HK-2 (cell line): ENCODE measurements around the gene RPLP2.

Experiments used
- DNase-seq: peaks from one replicate; pipeline ENCODE4 v3.0.0-alpha.2; 2018; ENCODE audit not compliant: unreplicated experiment

RPLP2 gene

DNA sequence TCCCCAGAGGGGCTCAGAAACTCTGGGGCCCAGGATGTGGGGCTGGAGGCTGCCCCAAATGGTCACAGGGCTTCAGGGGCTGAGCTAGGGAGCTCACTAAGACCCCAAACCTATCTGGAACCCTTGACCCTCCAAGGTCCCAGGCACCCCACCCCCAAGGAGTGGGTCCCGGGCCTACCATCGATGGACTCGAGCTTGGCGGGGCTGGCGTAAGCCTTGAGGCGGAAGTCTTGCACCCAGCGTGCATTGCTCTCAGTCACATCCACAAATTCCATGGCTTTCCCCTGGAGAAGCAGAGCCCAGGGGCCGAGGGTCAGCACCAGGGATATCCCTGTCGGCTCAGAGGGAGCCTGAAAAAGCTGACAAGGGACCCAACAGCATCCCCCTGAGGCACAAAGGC lies 35.9 kb upstream of the RPLP2 start:
- no peak for DNase-seq

DNA sequence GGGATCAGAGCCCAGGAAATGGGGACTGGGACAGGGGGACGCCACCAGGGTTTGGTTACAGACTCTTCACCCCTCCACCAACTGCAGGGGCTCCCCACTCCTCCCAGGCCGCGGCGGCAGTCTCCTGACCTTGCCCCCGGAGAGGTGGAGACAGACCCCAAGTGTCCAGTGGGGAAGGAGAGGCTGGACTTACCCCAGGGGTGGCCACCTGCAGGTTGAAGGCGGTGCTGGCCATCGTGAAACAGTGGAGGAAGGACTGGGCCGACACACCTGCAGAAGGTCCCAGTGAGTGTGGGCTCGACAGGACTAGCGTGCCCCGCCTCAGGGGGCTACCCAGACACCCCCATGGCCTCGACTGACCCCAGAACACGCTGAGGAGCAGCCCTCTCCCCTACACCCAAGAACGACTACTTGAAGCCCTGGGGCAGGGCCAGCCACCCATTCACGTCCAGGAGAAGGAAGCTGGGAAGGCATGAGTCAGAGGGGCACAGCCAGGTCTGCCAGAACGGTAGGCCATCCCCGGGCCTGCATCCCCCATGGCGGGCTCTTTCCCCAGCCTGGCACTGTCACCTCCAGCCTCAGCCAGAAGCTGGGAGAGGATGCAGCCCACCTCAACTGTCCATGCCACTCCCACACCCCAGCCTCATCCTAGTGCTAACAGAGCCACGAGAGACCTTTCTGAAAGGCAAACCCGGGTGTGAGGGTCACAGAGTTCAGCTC lies 34.7 kb upstream of the RPLP2 start:
- DNase-seq = no peak

DNA sequence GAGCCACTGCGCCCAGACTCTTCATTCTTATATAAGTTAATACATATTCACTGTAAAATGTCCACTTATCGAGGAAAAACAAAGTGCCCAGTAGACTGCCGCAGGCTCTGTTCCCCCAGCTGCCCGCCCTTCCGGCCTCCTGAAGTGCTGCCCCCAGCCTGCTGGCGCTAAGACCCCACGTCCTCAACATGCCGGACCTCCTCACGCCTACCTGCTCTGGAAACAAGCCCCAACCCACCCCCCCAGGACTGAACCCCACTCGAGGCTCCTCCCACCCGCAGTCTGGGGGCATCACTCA lies 33.6 kb upstream of the RPLP2 start:
- DNase-seq = no peak

DNA sequence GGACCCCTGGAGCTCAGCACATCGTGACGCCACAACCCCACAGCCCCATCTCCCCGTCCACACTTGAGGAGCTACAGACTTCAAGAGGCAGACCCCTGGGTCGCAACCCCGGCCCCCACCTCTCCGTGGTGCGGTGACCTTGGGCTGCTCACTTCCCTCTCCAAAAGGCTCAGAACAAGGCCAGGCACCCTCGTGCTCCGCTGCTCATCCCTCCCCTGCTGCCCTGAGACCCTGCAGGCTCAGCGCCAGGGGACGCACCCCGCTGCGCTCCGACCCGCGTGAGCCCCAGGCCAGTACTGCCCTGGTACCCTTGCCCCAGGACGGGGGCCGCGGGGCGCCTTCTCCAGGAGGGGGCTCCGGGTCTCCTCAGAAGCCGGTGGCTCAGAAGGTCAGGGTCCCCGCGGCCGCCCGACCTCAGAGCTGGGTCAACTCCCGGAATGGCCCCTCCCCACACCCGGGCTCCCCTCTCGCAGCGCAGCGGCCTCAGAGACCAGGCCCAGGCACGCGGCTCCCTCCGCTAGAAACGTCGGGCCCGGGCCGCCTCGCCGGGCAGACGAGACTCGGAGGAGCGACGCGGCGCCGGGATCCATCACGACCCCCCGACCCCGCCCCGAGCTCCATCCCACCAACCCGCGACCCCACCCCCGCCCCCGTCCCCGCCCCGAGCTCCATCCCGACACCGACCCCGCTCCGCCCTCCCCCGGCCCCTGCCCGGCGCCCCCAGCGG lies 33.0 kb upstream of the RPLP2 start:
- no peak for DNase-seq

DNA sequence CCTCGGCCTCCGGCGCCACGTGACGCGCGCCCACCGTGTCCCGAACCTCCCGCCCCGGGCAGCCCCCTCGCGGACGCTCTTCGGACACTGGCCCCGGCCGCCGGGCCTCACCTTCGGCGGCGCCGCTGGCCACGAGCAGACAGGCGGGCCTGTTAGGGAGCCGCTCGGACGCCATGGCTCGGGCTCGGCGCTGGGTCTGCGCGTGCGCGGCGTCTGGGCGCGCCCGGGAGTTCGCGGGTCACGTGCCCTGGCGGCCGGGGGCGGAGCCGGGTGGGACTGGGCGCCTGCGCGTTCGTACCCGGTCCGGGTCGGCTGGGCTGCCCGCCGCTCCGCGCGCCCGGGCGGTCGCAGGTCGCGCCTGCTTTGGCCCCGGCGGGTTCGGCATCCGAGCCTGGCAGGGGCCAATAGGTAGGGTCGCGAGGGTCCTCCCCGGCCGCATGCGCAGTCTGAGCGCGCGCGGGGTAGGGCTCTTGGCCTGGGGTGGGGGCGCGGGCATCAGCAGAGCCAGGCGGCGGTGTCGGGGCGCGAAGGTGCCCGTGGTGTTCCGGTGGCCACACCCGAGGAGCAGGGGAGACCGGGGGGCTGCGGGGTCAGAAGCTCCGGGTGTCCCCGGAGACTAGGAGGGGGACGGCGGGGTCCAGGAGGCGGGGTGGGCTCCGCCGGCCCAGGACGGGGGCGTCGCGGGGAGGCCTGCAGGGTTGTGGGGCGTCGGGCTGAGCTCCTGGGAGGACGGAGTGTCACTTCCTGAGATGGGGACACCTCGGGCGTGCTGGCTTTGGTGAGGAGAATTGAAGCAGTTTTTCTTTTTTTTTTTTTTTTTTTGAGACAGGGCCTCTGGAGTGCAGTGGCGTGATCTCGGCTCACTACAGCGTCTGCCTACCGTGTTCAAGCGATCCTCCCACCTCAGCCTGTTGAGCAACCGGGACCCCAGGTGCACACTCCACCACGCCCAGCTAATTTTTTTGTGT lies 32.2 kb upstream of the RPLP2 start, which contains the start of gene GATD1:
Gene GATD1 (minus strand): TSS at position 200 of the 968 bp plus-strand sequence. CDS start 25 bp downstream, at position 175.
- peak; percentile 85 for DNase-seq

DNA sequence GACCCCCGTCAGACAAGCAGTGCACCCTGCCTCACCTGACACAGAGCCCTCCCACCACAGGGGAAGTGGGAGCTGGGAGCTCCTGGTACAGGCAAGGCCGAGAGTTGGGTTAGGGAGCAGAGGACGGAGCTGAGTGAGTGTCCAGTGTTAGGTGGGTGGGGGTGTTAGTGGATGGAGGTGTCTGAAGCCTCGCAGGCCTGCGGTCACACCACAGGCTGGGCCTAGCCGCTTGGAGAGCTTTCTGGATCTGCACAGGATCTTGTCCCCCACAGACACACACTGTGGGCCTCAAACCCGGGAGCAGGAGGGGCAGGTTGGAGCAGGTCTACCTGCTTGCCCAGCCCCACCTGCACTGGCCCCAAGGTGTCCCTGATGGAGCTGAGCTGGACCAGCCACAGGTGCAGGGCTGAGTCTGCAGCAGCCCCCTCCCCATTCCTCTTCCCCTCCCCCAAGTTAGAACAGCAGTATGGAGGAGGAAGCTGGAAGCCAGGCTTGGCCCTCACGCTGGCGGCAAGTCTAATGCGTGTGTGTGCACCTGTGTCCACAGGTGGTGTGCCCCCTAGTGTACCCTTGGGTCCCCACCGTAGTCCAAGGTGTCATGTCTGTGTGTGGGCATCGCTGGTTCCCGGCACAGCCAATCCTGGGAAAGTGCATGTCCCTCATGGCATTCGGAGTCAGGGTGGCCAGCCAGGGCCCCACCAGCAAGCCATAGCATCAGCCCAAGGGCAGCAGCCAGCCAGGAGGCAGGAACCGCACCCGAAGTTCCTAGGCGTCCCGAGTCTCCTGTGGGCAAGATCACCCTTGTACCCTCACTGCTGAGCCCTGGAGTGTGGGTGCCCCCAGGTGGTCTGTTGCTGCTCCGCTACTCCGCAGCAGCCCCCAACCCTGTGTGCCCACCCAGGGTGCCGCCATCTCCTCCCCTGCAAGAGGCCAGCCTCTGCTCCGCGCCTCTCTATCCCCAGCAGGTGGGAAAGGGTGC lies 30.5 kb upstream of the RPLP2 start:
- no peak for DNase-seq

DNA sequence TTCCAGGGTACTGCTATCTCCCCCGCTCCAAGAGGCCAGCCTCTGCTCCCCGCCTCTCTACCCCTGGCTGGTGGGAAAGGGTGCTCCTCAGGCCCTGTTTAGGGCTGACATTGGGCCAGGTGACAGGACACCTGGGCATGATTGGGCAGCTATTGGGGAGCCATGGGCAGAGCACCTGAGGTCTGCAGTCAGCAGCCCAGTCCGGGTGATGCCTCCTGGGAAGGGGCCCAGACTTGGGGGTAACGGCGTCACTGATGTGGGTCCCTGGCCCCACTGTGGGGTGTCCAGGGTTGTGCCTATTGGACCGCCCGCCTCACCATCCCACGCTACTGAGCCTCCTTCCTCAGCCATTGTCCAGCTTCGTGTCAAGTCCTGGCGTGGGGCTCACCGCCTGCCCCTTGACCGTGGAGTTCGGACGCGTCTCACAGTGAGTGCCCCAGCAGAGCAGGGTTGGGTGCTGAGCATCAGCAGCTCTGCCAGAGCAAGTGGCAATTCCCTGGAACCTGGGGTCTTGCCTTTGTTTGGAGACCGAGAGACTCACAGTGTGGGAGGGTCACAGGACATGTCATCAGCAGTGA lies 29.7 kb upstream of the RPLP2 start:
- DNase-seq = no peak

DNA sequence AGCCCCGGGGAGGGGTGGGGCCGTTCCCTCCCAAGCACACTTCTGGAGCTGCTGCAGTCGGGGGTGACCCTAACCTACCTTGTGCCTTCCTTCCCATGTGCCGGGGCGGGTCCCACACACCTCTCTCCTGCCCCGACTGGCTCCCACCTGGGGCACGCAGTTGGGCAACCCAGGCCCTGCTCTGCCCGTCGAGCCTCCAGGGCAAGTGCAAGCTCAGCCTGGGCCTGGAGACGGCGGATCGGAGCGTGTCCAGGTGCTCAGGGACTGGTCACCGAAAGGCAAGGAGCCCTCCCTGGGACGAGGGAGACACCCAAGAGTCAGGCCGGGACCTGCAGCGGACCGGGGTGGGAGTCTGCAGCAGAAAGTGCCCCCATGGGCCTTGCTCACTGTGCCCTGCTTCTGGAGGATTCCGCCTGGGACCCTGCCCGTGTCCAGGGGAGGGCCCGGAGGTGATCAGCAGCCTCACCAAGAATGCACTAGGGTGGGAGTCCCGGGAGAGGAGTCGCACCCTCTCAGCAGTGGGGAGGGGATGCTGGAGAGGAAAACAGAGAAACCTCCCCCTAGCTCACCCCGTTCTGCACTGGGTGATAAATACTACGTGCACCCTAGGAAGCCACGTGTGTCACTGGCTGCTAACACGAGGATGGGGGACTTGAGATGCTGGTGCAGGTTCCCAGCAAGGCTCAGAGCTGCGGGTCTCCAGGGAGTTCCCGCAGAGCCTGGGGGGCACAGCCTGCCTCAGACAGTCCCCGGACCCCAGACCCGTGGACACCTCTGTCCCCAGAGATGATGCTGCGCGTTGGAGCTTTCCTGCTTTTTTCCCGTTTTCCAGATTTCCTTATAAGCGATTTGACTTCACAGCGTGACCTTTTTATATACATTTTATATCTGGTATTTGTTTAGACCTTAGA lies 27.2 kb upstream of the RPLP2 start:
- DNase-seq = no peak

DNA sequence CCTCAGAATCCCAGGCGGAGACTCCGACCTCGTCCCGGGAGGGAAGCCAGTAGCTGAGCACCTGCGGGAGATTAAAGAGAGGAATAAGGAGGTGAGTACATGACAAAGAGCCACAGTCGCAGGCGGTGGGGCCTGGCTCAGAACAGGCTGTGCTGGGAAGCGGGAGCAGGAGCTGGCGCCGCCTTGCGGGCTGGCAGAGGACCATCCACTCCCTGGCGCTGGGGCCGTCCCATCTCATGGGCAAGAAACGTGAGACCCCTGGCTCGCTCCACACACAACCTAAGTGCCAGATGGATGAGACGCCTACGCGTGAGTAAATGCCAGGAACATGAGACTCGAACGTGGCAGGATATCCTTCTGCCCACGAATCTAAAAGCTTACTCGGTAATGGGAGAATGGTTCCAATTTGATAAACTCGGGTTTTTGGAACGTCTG lies 26.2 kb upstream of the RPLP2 start:
- DNase-seq = no peak

DNA sequence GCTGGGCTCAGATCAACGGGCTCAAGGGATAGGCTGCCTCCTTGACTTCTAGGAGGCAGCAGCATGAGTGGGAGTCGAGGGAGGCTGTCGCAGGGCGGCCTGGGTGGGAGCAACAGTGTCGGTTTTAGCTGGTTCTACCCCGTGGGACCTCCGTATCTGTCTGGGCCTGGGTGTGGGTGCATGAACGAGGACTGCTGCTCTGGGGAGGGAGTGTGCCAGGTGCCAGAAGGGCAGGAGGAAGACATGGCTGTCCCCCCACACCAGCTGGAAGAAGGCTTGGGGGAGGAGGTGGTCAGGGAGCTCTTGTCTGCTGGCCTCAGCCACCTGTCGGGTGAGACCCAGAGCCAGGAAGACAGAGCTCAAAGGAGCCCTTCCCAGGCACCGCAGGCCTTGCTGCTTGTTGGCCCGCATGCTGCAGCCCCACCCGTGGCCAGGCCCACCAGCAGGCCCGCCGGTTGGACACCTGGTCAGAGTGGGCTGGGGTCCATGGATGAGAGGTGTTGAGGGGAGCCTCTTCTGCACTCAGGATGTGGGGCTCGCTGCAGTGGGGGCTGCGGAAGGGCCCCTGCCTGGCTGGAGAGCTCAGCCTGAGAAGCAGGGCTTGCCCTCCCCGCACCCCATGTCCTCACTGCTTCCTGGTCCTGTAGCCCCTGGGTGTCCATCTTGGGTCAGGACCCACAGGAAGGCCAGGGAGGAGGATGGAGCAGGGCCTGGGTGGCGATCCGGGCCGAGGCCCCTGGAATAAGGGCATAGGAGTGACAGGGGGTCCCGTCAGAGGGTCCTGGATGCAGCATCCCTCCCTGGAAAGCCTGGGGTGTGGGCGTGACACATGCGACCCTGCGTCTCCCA lies 23.3 kb upstream of the RPLP2 start:
- DNase-seq = no peak

DNA sequence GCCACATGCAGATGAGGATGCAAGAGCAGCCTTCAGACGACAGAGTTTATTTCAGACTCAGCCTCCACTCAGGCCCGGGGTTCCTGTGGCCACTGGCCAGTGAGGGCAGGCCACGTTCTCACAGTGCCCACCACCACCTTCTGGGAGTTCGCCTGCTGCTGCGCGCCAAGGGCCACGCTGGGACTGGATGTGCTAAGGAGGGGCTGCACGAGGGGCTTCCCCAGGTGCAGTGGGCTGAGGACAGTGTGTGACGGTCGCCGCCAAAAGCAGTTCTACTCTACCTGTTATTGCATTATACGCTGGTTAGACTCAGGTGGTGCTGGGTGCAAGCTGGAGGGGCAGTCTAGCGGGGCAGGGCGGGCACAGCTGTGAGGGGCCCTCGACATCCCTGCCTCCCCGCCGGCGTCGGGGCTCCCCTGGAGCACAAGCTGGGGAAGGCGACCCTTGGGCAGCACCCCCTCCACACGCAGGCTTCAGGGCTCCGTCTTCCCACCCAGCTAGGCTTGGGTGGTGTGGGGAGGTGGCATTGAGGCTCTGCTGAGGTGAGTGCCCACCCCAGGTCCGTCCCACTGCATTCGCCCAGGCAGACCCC lies 22.6 kb upstream of the RPLP2 start:
- DNase-seq = no peak

DNA sequence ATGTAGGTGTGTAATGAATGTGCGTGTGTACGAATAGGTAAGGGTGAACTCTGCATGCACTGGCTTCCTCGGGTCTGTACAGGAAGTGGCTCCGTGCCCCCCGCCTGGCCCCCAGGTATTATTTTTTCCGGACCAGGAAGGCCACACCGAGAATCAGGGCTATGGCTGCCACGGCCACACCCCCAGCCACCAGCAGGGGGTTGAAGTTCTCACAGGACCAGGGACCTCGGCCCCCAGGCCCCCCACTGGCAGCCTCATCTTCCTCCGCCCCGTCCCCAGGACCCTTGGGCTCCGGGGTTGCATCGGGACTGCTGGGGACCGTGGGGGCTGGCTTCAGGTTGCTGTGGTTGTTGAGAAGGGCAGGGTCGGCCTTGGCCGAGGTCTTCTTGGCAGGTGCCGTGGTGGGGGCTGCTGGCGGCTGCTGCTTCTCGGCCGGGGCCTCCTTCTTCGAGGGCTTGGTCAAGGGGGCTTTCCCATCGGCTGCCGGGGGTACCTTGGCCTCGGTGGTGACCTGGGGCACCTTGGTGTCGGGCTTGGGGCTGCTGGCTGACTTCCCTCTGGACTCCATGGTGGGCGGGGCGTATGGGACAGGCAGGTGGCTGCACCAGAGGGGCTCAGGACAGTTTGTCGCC lies 21.6 kb upstream of the RPLP2 start:
- DNase-seq = no peak

DNA sequence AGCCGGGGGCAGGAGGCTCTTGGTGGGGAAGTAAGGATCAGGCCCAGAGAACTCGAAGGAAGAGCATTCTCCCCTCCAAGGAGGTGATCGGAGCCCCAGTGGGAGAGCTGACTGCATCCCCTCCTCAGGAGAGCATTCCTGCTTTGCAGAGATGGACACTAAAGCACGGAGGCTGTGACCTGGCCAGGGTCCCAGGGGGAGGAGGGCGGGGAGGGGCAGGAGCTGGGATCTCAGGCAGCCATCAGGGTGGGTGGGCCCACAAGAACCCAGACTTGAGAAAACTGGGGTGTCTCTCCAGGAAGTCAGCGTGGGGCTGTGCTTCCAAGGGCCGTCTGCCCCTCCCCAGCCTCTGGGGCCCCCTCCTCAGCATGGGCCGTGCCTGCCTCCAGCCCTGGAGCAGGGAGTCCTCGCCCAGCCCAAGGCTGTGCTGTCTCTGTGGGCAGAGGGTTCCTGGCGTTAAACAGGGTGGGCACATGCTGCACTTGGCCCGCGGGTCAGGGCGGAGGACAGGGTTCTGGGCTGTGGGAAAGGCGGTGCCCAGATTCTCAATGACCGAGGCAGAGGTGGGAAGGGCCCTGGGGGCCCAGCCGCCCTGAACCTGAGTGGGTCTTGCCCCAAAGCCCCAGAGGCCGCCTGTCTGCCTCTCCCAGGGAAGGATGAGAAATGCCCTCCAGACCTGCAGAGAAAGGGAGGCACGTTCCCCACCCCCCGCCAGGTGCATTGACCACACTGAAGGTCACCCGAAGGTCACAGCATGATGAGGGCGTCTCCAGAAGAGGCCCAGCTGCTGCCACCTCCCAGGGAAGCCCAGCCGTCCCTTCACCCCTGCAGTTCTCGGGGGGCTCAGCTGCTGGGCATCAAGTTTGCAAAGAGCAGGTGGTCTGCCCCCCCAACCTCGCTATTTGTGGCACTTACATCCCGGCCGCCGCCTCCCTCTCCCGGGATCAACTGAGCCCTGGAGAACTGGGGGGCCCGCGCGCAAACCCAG lies 20.5 kb upstream of the RPLP2 start:
- no peak for DNase-seq

DNA sequence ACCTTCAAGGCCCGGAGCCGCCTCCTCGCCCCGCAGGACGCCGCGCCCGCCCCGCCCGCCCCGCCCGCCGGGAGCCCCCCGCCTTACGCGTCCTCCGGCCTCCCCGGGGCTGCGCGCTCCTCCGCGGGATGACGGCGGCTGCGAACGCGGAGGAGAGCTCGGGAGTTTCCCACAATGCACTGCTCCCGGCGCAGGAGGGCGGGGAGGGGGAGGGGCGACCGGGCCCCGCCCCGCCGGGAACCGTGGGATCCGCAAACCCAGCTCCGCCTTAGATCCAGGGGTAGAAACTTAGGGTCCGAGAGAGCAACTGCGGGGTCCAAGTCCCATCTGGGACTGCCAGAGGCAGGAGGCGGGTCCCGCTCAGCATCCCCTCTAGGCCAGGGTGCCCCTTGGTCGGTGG lies 19.8 kb upstream of the RPLP2 start, which contains the start of gene CEND1:
Gene CEND1 (minus strand): TSS at position 148 of the 400 bp plus-strand sequence. CDS start 1,514 bp downstream, outside the sequence.
- no peak for DNase-seq

DNA sequence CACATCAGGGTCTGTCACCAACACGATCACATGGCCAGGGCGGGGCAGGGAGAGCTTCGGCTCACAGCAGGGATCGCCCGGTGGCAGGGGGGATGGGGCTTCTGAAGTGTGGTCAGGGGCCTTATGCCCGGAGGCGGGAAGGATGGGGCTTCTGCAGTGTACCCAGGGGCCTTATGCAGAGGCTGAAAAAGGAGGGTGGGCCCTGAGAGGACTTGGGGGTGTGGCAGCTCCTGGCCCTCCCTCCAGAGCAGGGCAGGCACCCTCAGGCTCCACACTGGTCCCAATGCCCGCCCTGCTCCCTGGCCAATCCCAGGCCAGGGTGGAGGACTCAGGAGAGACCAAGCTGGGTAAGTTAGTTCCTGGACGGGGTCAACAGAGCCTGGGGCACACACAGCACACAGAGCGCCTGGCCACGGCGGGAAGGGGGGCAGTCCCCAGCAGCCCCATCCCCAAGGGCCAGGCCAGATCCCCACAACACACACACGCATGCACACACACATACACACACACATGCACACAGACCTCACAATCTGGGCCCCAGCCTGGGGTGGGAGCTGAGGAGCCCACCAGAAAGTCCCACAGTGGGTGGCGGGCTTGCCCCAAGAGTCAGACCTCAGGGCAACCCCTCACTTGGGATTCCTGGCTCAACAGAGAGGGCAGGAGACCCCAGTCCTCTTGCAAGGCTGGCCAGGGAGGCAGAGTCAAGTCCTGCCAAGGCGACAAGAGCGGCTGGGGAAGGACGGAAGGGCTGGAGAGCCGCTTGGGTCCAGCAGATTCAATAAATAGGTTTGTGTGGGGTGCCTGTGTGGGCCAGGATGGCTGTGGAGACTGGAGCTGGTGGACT lies 18.8 kb upstream of the RPLP2 start:
- no peak for DNase-seq
